GM12878 (cell line): Measurements from ENCODE around the gene ZNHIT1. TPM values are rescaled to one million over a fixed set of nuclear protein-coding genes. Genes with fewer than 3 reads are reported as not detected.
A peak's percentile ranks its signal among the peaks of the same experiment; 100 is the strongest.

ENCODE experiments used
- BACH1 ChIP-seq: fragments of 450-650 bp; IDR thresholded peaks from 2 replicates; pipeline ENCODE4 v1.6.1; 2017; ENCODE audit warnings: mild to moderate bottlenecking, borderline replicate concordance
- BMI1 ChIP-seq: fragments of 450-650 bp; IDR thresholded peaks from 2 replicates; pipeline ENCODE4 v1.6.1; 2016; ENCODE audit warnings: mild to moderate bottlenecking, moderate library complexity, borderline replicate concordance
- CREM ChIP-seq: IDR thresholded peaks from 2 replicates; pipeline ENCODE4 v1.6.1; 2014; ENCODE audit warnings: antibody characterized with exemption, low read depth
- CUX1 ChIP-seq: IDR thresholded peaks from 2 replicates; pipeline ENCODE4 v1.6.1; 2012; ENCODE audit warnings: improper control_type of control experiment, low read depth, low read length; ENCODE audit not compliant: insufficient replicate concordance
- IRF5 ChIP-seq: fragments of 450-650 bp; IDR thresholded peaks from 2 replicates; pipeline ENCODE4 v1.6.1; 2017; ENCODE audit warnings: borderline replicate concordance
- JUND ChIP-seq: IDR thresholded peaks from 2 replicates; pipeline ENCODE4 v1.6.1; 2012; ENCODE audit warnings: low read depth, mild to moderate bottlenecking, low read length, improper control_type of control experiment, moderate library complexity
- MEF2A ChIP-seq: IDR thresholded peaks from 2 replicates; pipeline ENCODE4 v1.6.1; 2011; ENCODE audit warnings: low read depth, mild to moderate bottlenecking, low read length, moderate library complexity; ENCODE audit not compliant: insufficient read depth
- MYC ChIP-seq: IDR thresholded peaks from 2 replicates; pipeline ENCODE4 v1.6.1; 2011; ENCODE audit warnings: mild to moderate bottlenecking, low read length, moderate library complexity, inconsistent platforms; ENCODE audit not compliant: insufficient read depth, insufficient replicate concordance, insufficient read length, severe bottlenecking
- NRF1 ChIP-seq: conservative IDR thresholded peaks from 2 replicates; pipeline ENCODE4 v1.6.1; 2011; ENCODE audit warnings: mild to moderate bottlenecking, low read depth, low read length, improper control_type of control experiment
- PAX5 ChIP-seq: IDR thresholded peaks from 2 replicates; pipeline ENCODE4 v1.6.1; 2011; ENCODE audit warnings: low read depth, low read length, borderline replicate concordance
- POLR2A ChIP-seq: IDR thresholded peaks from 2 replicates; pipeline ENCODE4 v1.6.1; 2011; ENCODE audit warnings: low read depth, mild to moderate bottlenecking, low read length
- POLR2AphosphoS2 ChIP-seq: IDR thresholded peaks from 2 replicates; pipeline ENCODE4 v1.6.1; 2011; ENCODE audit warnings: low read depth, mild to moderate bottlenecking, low read length, improper control_type of control experiment, moderate library complexity
- RELB ChIP-seq: fragments of 450-650 bp; IDR thresholded peaks from 2 replicates; pipeline ENCODE4 v1.6.1; 2017; ENCODE audit warnings: low read depth, mild to moderate bottlenecking, moderate library complexity
- SIN3A ChIP-seq: IDR thresholded peaks from 2 replicates; pipeline ENCODE4 v1.6.1; 2012; ENCODE audit warnings: low read depth, low read length, improper control_type of control experiment
- SIX5 ChIP-seq: IDR thresholded peaks from 2 replicates; pipeline ENCODE4 v1.6.1; 2011; ENCODE audit warnings: mild to moderate bottlenecking, low read depth, low read length, moderate library complexity; ENCODE audit not compliant: severe bottlenecking
- ZNF217 ChIP-seq: fragments of 450-650 bp; IDR thresholded peaks from 2 replicates; pipeline ENCODE4 v1.6.1; 2017; ENCODE audit warnings: antibody characterized with exemption, mild to moderate bottlenecking
- ZNF592 ChIP-seq: fragments of 450-650 bp; IDR thresholded peaks from 2 replicates; pipeline ENCODE4 v1.6.1; 2017; ENCODE audit warnings: mild to moderate bottlenecking, moderate library complexity
- polyA plus RNA-seq, 11 experiments: library from polyadenylated mRNA; depleted of rRNA in 4 of 11; unstranded in 6 of 11; stranded (reverse) in 5 of 11; fragments of >200 nt; fragmentation: Nextera tagmentation in 4 of 11; fragmentation: Illumina TruSeq in 1 of 11; extraction: Ambion mirVana in 4 of 11; extraction: Trizol in 1 of 11; gene quantifications; 1 replicate in 1 of 11; 2 replicates in 10 of 11; pipeline versions ENCODE4 v1.2.1 to v1.2.3, GENCODE V29; 2011 to 2016; ENCODE audit warnings: inconsistent platforms in 2 of 11, missing spikeins in 2 of 11, low read depth in 1 of 11
- total RNA-seq, 4 experiments: library from RNA; depleted of rRNA in 3 of 4; stranded (reverse); fragments of >200 nt in 3 of 4; fragmentation: Illumina TruSeq in 1 of 4; extraction: Trizol in 1 of 4; gene quantifications; 2 replicates each; pipeline versions ENCODE4 v1.2.1 to v1.2.3, GENCODE V29; 2013 to 2021

Gene ZNHIT1
- total and polyA plus RNA-seq, 10 of the 15 experiments (the other 5 are each of a cell fraction or from before 2014, with no cell fraction given), result 3.8 to 79.2 (median 44.5) TPM

GRCh38 chr7:101244375-101245146 is 26.6 kb downstream of the ZNHIT1 start, which contains the start of gene FIS1 (continued):
- TF ChIP-seq CUX1, result no peak
- peak; percentile 67; the same call in 1 of the 2 replicates for TF ChIP-seq CREM
- no peak for TF ChIP-seq IRF5
- TF ChIP-seq RELB, result peak; percentile 70; the same call in 1 of the 2 replicates
- TF ChIP-seq BMI1, result no peak
- TF ChIP-seq ZNF217, result no peak
- TF ChIP-seq MEF2A, result 0 out of 2 replicates have a peak, but pooled peaks have one; percentile 22
- no peak for TF ChIP-seq JUND
- TF ChIP-seq SIX5, result peak; percentile 95
- TF ChIP-seq MYC, result peak; percentile 16
- TF ChIP-seq ZNF592, result no peak
- TF ChIP-seq PAX5, result no peak
- TF ChIP-seq SIN3A, result peak; percentile 71; the same call in 1 of the 2 replicates
- no peak for TF ChIP-seq NRF1
- TF ChIP-seq POLR2AphosphoS2, result peak; percentile 77; the same call in 1 of the 2 replicates
- peak; percentile 59 for TF ChIP-seq BACH1
- peak; percentile 94 for TF ChIP-seq POLR2A
